Muscle of leg (tissue), 11 donors: ENCODE data around the gene CPN1. TPM values are rescaled to one million over a fixed set of nuclear protein-coding genes. Genes with fewer than 3 reads are reported as not detected.

ENCODE experiments used
- DNase-seq: peaks from one replicate; pipeline ENCODE4 v3.0.0; 2013
- H3K27ac ChIP-seq: one replicate; pipeline ENCODE4 v1.5.1; 2013; ENCODE audit warnings: mild to moderate bottlenecking, low read length, control low read depth
- H3K27me3 ChIP-seq: one replicate; pipeline ENCODE4 v1.6.1; 2013; ENCODE audit warnings: low read length; ENCODE audit not compliant: control insufficient read depth, insufficient read depth
- H3K36me3 ChIP-seq: one replicate; pipeline ENCODE4 v1.6.1; 2013; ENCODE audit warnings: low read length; ENCODE audit not compliant: control insufficient read depth, insufficient read depth
- H3K4me1 ChIP-seq: one replicate; pipeline ENCODE4 v1.6.1; 2013; ENCODE audit warnings: low read length; ENCODE audit not compliant: control insufficient read depth, insufficient read depth
- H3K4me3 ChIP-seq: one replicate; pipeline ENCODE4 v1.5.1; 2013; ENCODE audit warnings: low read length, control low read depth
- H3K9me3 ChIP-seq: replicated peaks from 2 replicates; pipeline ENCODE4 v1.6.1; 2013; ENCODE audit warnings: low read depth, low read length; ENCODE audit not compliant: control insufficient read depth
- WGBS: methylation state at CpG from one replicate; pipeline ENCODE4 v1.1.5; 2013; ENCODE audit warnings: missing lambda C conversion rate; ENCODE audit not compliant: insufficient coverage; 5-methylcytosine and 5-hydroxymethylcytosine counted together
- polyA plus RNA-seq, 8 donors: library from polyadenylated mRNA; unstranded; fragments of 120-200 nt; gene quantifications; one replicate each; pipeline versions ENCODE4 v1.2.1 to v1.2.3, GENCODE V29; 2013; ENCODE audit warnings: inconsistent platforms in 1 of 8, low replicate concordance in 1 of 8; ENCODE audit not compliant: insufficient read length in 8 of 8, insufficient read depth in 1 of 8
- total RNA-seq: library from RNA; stranded (reverse); fragments of 120-200 nt; gene quantifications from one replicate; pipeline ENCODE4 v1.2.4, GENCODE V29; 2013

CPN1 gene
- total and polyA plus RNA-seq, 9 donors, result 0.08 to 0.26 (median 0.14) TPM; not detected in 5

DNA sequence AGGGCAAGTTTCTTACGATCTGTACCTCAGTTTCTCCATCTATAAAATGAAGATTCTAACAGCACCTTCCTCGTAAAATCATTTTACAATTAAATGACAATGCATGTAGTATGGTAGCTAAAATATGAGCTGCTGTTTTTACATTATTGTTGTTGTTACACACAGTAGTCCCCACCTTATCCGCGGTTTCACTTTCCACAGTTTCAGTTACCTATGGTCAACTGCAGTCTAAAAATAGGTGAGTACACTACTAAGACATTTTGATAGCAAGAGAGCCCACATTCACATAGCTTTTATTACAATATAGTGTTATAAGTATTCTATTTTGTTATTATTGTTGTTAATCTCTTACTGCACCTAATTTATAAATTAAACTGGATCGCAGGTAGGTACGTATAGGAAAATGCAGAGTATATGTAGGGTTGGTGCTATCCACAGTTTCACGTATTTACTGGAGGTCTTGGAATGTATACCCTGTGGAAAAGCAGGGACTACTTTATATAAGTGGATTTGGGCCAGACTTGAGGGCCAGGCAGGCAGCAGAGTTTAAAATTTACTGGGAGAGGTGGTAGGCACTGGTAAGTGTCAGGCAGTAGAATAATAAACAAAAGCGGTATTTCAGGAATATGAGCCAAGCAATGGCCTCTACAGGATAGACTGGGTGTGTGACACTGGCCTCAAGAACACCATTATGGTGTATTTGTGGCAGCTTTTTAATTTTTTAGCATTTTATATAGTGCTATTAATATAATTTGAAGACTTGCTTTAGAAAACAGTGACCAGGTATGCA lies 82.2 kb downstream of the CPN1 start:
- H3K9me3 ChIP-seq, result peaks cover 3% of the 10 kb centered on the region
- H3K36me3 ChIP-seq, result peaks cover 5% of the 10 kb centered on the region
- WGBS, result 85% methylated on average over 3 of the region's 8 CpGs
- H3K4me3 ChIP-seq, result no peak overlapping the region
- H3K4me1 ChIP-seq, result peaks cover 29% of the 10 kb centered on the region
- H3K27ac ChIP-seq, result peak overlapping the region; percentile 74
- no peaks in the 10 kb centered on the region for H3K27me3 ChIP-seq
- DNase-seq, result no peak

DNA sequence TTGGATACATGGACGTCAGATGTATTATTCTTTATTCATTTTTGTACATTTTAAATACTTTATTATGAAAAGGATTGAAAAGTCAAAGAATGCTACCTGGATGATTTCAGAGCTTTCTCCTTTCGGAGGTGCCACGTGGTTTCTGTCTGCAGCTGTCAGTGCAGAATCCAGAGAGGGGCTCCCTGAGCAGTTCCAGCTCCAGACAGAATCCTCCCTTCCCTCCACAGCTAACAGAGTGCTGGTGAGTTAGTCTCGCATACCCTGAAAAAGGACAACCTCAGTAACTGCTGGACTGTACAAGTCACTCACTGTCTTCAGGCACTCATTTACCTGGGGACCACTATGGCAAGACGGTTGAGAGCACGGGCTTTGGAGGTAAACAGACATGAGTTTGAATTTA lies 82.8 kb downstream of the CPN1 start:
- Histone ChIP-seq H3K27ac (peak overlapping the region; percentile 74), H3K4me3 (no peak overlapping the region), H3K27me3 (no peaks in the 10 kb centered on the region), H3K4me1 (peaks cover 32% of the 10 kb centered on the region), H3K9me3 (peaks cover 3% of the 10 kb centered on the region), H3K36me3 (peaks cover 5% of the 10 kb centered on the region)
- 33% methylated on average over 1 of the region's 6 CpGs for WGBS
- no peak for DNase-seq

DNA sequence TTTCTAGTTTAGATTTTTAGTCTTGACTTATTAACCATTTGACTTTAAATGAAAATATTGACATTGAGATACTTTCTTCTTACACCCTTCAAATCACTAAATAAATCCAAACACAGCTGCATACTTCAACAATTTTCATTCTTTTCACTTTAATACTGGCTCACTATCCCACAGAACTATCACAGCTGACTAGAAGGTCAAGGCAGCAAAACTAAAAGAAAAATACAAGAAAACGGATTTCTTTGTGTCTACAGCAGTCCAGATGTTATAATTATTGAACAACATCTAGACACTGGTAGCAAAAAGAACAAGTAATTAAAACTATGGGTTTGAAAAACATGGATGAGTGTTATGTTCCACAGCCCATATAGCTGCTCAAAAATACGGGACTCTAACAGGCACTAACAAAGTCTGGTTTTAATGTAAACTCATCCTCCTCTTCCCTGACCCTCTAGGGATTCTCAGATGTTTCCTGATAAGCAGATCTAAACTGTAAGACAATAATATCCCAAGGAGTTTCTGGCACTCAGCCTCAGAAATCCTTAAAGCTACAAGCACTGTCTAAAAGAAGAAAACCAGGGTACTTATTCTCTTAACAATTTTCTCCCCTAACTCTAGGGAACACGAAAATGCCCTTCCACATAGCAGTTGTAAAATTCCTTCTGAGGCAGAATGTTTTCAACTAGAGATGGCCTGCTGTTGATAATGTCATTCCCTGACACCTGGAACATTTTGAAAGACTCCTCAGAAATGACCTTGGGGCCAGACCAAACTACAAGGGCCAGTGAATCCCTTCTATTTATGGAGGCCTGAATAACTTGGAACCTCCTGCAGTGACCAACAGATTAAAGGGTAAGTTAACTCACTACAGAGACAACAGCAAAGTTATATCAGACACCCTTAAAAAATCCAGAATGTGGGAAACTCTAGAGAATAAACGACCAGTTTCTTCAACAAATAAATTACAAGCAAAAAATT lies 84.7 kb downstream of the CPN1 start:
- H3K4me1 ChIP-seq, result peaks cover 32% of the 10 kb centered on the region
- peak overlapping the region; percentile 73 for H3K27ac ChIP-seq
- H3K4me3 ChIP-seq, result no peak overlapping the region
- DNase-seq, result peak; percentile 85
- H3K27me3 ChIP-seq, result no peaks in the 10 kb centered on the region
- no peaks in the 10 kb centered on the region for H3K9me3 ChIP-seq
- peaks cover 5% of the 10 kb centered on the region for H3K36me3 ChIP-seq
- 40% methylated on average over 1 of the region's 4 CpGs for WGBS

DNA sequence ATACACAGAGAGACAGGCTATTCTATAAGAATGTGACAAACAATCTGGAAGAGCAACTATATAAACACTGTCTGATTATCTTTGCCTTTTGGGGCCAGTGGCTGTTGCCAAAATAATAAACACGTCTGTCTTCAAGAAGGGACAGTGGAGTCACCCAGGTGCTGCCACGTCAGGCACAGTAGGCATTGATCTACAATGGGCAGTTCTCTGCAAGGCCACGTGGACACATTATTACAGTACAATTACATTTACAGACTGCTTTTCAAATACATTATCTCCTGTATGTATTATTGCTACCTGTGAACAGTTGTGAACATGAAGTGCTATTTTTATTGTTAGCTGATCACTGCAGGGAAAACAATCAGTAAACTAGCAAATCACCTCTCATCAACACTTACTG lies 86.0 kb downstream of the CPN1 start:
- H3K4me1 ChIP-seq, result peaks cover 29% of the 10 kb centered on the region
- H3K36me3 ChIP-seq, result peaks cover 5% of the 10 kb centered on the region
- no peak overlapping the region for H3K27ac ChIP-seq
- H3K9me3 ChIP-seq, result no peaks in the 10 kb centered on the region
- H3K4me3 ChIP-seq, result no peak overlapping the region
- no peaks in the 10 kb centered on the region for H3K27me3 ChIP-seq
- no CpG with 5 or more reads among the region's 3 CpGs for WGBS
- no peak for DNase-seq

DNA sequence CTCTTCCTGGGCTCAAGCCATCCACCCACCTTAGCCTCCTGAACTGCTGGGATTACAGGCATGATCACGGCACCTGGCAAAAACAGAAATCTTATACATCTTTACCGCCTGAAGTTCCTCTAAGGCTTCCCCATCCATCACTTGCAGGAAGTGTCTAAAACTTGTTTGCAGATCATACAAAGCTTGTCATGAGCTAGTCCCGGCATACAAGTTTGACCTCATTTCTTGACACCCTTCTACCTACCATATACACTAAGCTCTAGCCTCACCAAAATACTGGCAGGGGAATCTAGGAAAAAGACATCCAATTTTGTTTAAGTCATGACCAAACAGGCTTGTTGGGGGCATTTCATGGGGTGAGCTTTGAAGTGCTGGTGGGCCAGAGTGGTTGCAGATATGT lies 86.4 kb downstream of the CPN1 start:
- Histone ChIP-seq H3K27ac (no peak overlapping the region), H3K4me1 (peaks cover 25% of the 10 kb centered on the region), H3K27me3 (no peaks in the 10 kb centered on the region), H3K4me3 (no peak overlapping the region), H3K36me3 (peaks cover 2% of the 10 kb centered on the region), H3K9me3 (no peaks in the 10 kb centered on the region)
- 83% methylated on average over 3 of the region's 3 CpGs for WGBS
- DNase-seq, result no peak

DNA sequence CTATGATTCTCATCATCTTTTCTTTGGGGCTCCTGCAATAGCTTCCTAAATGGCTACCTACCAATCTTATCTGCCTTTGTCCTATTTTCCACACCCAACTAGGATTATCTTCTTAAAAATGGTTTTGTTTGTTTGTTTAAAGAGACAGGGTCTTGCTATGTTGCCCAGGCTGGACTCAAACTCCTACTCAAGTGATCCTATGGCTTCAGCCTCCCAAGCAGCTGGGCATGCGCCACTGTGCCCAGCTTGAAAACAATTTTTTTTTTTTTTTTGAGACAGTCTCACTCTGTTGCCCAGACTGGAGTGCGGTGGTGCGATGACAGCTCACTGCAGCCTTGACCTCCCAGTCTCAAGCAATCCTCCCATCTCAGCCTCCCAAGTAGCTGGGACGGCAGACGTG lies 86.9 kb downstream of the CPN1 start:
- Histone ChIP-seq H3K27me3 (no peaks in the 10 kb centered on the region), H3K27ac (peak overlapping the region; percentile 26)
- 67% methylated on average over 1 of the region's 5 CpGs for WGBS

GRCh38 chr10:99993701-99994689 lies 87.7 kb downstream of the CPN1 start:
- whole genome bisulfite sequencing, result 92% methylated on average over 1 of the region's 8 CpGs
- Histone ChIP-seq H3K9me3 (no peaks in the 10 kb centered on the region), H3K27me3 (no peaks in the 10 kb centered on the region), H3K4me1 (peaks cover 21% of the 10 kb centered on the region), H3K27ac (peak overlapping the region; percentile 77), H3K4me3 (no peak overlapping the region), H3K36me3 (no peaks in the 10 kb centered on the region)
- DNase-seq, result peak; percentile 89

More for the DNA sequence above, 86.9 kb downstream of the CPN1 start:
- Histone ChIP-seq H3K4me1 (peaks cover 24% of the 10 kb centered on the region), H3K36me3 (no peaks in the 10 kb centered on the region), H3K4me3 (no peak overlapping the region), H3K9me3 (no peaks in the 10 kb centered on the region)
- no peak for DNase-seq

Other genes starting within 250 kb of the CPN1 start
- 11.8 TPM for gene DNMBP, start 71.9 kb downstream of the CPN1 start, total RNA-seq
- gene DNMBP, start 71.9 kb downstream of the CPN1 start, polyA plus RNA-seq, result 10 to 100 TPM; 14.1 to 19.5 (median 17.6) TPM
- 21.1 TPM for gene ERLIN1, start 104.2 kb upstream of the CPN1 start, total RNA-seq
- gene ERLIN1, start 104.2 kb upstream of the CPN1 start, polyA plus RNA-seq, result 10 to 100 TPM; 28.5 to 49.4 (median 36.6) TPM
- 13.6 TPM for gene CHUK, start 147.7 kb upstream of the CPN1 start, total RNA-seq
- gene CHUK, start 147.7 kb upstream of the CPN1 start, polyA plus RNA-seq, result 10 to 100 TPM; 10.7 to 18.6 (median 15.0) TPM
- gene CWF19L1, start 185.8 kb upstream of the CPN1 start, total RNA-seq, result 23.9 TPM
- 10 to 100 TPM; 16.7 to 25.9 (median 20.4) TPM for gene CWF19L1, start 185.8 kb upstream of the CPN1 start, polyA plus RNA-seq
- 26.0 TPM for gene BLOC1S2, start 204.8 kb upstream of the CPN1 start, total RNA-seq
- gene BLOC1S2, start 204.8 kb upstream of the CPN1 start, polyA plus RNA-seq, result 10 to 100 TPM; 22.7 to 32.7 (median 25.3) TPM
- gene PKD2L1, start 248.4 kb upstream of the CPN1 start, total RNA-seq, result 0.04 TPM
- under 1 TPM in 6 of 8 donors, not detected in 2; 0.06 to 0.32 (median 0.12) TPM for gene PKD2L1, start 248.4 kb upstream of the CPN1 start, polyA plus RNA-seq